GM13977 (cell line): ENCODE results near the gene KCTD20.

Source experiments
- DNase-seq: peaks from one replicate; pipeline ENCODE4 v3.0.0; 2012; ENCODE audit warnings: low spot score
- CTCF ChIP-seq: IDR thresholded peaks from 2 replicates; pipeline ENCODE4 v1.5.1; 2012; ENCODE audit warnings: mild to moderate bottlenecking, control low read depth; ENCODE audit not compliant: insufficient read depth; ENCODE audit errors: extremely low read depth, missing control alignments
- in situ Hi-C: fragments of 300-500 bp; cut with MboI; formaldehyde crosslinking; loops from one replicate; pipeline ENCODE4 v1.12.0; 2022; ENCODE audit warnings: low sequenced_read_pairs, low pct_unique_long_range_greater_than_20kb, mixed read lengths, inconsistent platforms; ENCODE audit not compliant: unreplicated experiment

KCTD20 gene

GRCh38 chr6:36459501-36459900, 16.7 kb downstream of the KCTD20 start:
- no peak for TF ChIP-seq CTCF
- DNase-seq: no peak
- in situ Hi-C loops: no loop called here

- DNase-seq: no peak
- in situ Hi-C loops: no loop called here
Observed at GRCh38 chr6:36460916-36461315, 18.1 kb downstream of the KCTD20 start.

GRCh38 chr6:36461646-36462045, 18.8 kb downstream of the KCTD20 start:
- DNase-seq: no peak
- in situ Hi-C loops: no loop called here
- TF ChIP-seq CTCF: no peak

More at GRCh38 chr6:36460916-36461315, 18.1 kb downstream of the KCTD20 start:
- no peak for TF ChIP-seq CTCF

- in situ Hi-C loops: no loop called here
- DNase-seq: no peak
- no peak for TF ChIP-seq CTCF
Observed at GRCh38 chr6:36463676-36464075, 20.9 kb downstream of the KCTD20 start.

GRCh38 chr6:36464233-36464632, 21.4 kb downstream of the KCTD20 start:
- no peak for DNase-seq
- in situ Hi-C loops: no loop called here
- no peak for TF ChIP-seq CTCF

GRCh38 chr6:36467625-36468024, 24.8 kb downstream of the KCTD20 start:
- in situ Hi-C loops: no loop called here

More at GRCh38 chr6:36467625-36468024, 24.8 kb downstream of the KCTD20 start:
- no peak for TF ChIP-seq CTCF
- DNase-seq: no peak
